Muscle layer of colon (tissue), 2 donors: Measurements from ENCODE around the gene FOXL2.
"Not testable (repeated sequence)": the region's sequence is repeated elsewhere in the genome, so short reads cannot be mapped to it uniquely, and the experiment has no call there.

Source experiments
- H3K27ac ChIP-seq: one replicate; pipeline ENCODE4 v1.7.0; 2013; ENCODE audit warnings: low read depth, mild to moderate bottlenecking, low read length, moderate library complexity
- H3K27me3 ChIP-seq, 2 donors: one replicate each; pipeline ENCODE4 v1.7.0; 2013; ENCODE audit warnings: low read length in 2 of 2, mild to moderate bottlenecking in 2 of 2; ENCODE audit not compliant: insufficient read depth in 2 of 2, control insufficient read depth in 1 of 2
- H3K36me3 ChIP-seq: one replicate; pipeline ENCODE4 v1.7.0; 2013; ENCODE audit warnings: mild to moderate bottlenecking, low read length; ENCODE audit not compliant: insufficient read depth
- H3K4me1 ChIP-seq: one replicate; pipeline ENCODE4 v1.7.0; 2013; ENCODE audit warnings: mild to moderate bottlenecking, low read length; ENCODE audit not compliant: insufficient read depth
- H3K4me3 ChIP-seq, 2 donors: one replicate each; pipeline ENCODE4 v1.7.0; 2013; ENCODE audit warnings: low read length in 2 of 2, low read depth in 1 of 2, mild to moderate bottlenecking in 1 of 2, moderate library complexity in 1 of 2
- H3K9ac ChIP-seq: one replicate; pipeline ENCODE4 v1.7.0; 2013; ENCODE audit warnings: low read length
- H3K9me3 ChIP-seq: one replicate; pipeline ENCODE4 v1.7.0; 2013; ENCODE audit warnings: mild to moderate bottlenecking, low read length
- donor health status: abdominal sarcoma.
- donor health status: Adenocarcinoma of cecum.

FOXL2 gene

DNA sequence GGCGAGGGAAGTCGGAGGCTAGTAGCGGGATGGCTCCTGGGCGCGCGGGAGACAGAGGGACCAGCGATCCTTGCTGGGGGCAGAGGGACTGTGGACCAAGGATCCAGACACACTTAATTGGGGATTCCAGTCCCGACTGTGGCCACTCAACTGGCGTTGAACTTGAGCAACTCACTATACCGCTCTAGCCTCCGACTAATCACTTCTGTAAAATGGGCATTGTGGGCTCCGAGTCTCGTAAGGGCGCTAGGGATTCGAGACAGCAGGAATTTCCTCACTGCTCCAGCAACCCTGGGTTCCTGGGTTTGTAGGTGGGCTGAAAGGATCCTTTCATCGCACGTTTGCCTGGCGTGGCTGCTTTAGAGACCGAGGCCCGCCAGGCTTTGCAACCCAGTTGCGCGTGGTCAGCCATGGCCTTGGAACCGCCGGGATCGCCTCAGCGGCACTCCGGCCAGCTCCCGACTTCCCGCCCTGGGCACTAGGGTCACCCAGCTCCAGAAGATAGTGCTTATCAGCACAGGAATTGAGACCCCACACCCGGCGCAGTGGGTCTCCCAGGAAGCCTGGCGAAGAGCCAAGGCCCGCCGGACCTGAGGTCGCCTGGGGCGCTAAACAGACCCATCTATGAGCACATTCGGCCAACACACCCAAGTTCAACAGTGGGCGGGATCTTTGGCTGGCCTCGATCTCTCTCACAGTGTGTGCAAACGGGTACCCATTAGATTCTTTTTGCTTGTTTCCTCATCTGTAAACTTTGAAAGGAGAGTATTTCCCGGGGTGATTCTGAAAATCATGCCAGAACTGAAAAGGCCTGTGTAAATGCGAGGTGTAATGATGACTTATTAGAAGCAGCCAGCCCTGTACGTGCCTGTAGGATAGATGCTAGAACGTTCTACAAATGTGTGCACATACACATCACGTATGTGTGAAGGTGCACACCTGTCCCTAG, 9.9 kb downstream of the FOXL2 start:
- no peaks in the 10 kb centered on the region for H3K9me3 ChIP-seq
- peak overlapping the region; percentile 17 to 47 for H3K4me3 ChIP-seq
- H3K36me3 ChIP-seq: no peaks in the 10 kb centered on the region
- H3K9ac ChIP-seq: no peak overlapping the region
- H3K27me3 ChIP-seq: peaks cover 56 to 66% of the 10 kb centered on the region in 2 donors
- H3K4me1 ChIP-seq: peaks cover 28% of the 10 kb centered on the region
- H3K27ac ChIP-seq: no peak overlapping the region

DNA sequence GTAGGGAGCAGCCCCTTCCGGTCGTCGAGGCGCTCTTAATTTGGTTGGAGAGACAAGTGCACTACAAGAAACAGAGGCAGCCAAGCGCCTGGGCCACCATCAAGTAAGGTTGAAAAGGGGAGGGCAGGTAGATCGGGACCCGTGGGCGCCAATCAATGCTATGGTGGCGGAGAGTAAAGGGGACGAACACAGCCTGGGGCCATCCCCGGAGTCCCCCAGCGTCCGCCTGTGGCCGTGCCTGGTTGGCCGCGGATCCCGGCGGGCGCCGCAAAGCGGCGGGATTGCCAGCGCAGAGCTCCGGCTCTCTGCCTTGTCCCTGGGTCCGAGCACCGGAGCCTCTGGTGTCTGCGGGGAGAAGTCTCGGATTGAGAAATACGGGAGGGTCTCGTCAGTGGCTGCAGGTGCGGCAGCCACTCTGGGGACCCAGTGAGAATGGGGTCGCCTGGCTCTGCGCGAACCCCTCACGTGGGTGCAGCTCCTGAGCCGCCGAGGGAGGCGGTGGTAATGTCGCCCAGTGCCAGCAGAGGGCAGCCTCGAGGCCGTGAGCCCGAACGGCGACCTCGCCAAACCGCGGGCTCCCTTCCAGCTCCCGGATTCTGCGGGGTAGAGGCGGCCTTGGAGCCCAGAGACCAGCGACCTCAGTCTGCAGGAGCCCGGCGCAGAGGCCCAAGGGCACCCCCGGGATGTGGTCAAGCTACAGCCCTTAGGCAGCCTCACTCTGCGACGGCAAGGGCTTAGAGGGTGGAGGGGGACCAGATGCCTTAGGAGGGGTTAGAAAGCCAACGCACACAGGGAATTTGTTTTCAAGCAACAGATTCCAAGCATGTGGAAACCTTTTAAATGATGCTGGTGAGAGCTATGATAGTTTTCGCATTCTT, 10.8 kb downstream of the FOXL2 start:
- peaks cover 28% of the 10 kb centered on the region for H3K4me1 ChIP-seq
- no peaks in the 10 kb centered on the region for H3K9me3 ChIP-seq
- H3K27me3 ChIP-seq: peaks cover 47 to 56% of the 10 kb centered on the region in 2 donors
- no peak overlapping the region for H3K27ac ChIP-seq
- H3K9ac ChIP-seq: no peak overlapping the region
- peak overlapping the region; percentile 17 to 33 for H3K4me3 ChIP-seq
- H3K36me3 ChIP-seq: no peaks in the 10 kb centered on the region

DNA sequence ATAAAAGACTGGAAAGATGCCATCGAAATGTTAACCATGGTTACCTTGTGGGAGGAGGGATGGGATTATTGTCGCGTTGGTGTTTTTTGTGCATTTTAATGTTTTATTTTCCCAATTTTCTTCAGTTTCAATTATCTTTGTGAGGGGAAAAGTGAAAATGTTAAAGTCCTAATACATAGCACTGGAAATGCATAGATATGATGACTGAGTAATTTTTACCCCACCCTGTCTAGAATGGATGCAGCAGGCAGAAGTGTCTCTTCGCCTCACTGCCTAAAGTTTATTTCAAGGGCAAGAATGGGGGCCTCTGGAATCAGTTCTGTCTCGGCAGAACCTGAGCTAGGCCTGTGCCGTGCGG, 11.5 kb downstream of the FOXL2 start:
- Histone ChIP-seq H3K27me3 (peaks cover 41 to 50% of the 10 kb centered on the region in 2 donors), H3K9ac (no peak overlapping the region), H3K27ac (no peak overlapping the region), H3K36me3 (no peaks in the 10 kb centered on the region), H3K4me3 (no peak overlapping the region), H3K9me3 (no peaks in the 10 kb centered on the region), H3K4me1 (peaks cover 28% of the 10 kb centered on the region)

DNA sequence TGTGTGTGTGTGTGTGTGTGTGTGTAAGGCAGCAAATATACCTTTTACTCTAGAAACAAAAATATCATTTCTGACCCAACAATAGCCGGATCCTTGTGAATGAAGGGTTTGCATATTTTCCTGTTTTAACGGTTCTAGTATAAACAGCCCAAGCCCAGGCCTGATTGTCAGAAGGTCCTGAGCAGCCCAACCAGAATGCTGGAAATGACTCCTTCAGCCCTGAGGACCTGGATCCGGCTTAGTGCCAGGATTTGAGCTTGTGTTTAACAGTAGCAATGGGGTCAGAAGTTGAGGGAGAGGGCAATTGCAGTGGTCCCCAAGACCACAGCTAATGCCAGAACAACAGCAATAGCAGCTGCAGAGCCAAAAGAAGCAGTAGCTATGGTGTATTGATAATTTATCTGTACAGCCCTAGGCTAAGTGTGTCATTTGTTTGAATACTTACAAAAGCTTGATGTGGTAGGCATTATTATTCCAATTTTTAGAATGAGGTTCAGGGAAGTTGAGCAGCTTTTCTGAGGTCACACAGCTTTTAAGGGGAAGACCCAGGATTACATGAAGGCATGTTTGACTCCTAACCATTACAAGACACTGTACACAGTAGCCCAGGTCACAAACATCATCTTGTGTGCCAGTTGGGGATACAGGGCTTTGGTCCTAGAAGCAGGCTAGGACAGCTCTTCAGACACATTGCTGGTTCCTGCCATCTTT, 12.8 kb downstream of the FOXL2 start:
- no peaks in the 10 kb centered on the region for H3K9me3 ChIP-seq
- H3K4me3 ChIP-seq: no peak overlapping the region
- H3K27me3 ChIP-seq: peaks cover 27 to 37% of the 10 kb centered on the region in 2 donors
- no peak overlapping the region for H3K9ac ChIP-seq
- no peaks in the 10 kb centered on the region for H3K36me3 ChIP-seq
- no peak overlapping the region for H3K27ac ChIP-seq
- H3K4me1 ChIP-seq: peaks cover 26% of the 10 kb centered on the region

DNA sequence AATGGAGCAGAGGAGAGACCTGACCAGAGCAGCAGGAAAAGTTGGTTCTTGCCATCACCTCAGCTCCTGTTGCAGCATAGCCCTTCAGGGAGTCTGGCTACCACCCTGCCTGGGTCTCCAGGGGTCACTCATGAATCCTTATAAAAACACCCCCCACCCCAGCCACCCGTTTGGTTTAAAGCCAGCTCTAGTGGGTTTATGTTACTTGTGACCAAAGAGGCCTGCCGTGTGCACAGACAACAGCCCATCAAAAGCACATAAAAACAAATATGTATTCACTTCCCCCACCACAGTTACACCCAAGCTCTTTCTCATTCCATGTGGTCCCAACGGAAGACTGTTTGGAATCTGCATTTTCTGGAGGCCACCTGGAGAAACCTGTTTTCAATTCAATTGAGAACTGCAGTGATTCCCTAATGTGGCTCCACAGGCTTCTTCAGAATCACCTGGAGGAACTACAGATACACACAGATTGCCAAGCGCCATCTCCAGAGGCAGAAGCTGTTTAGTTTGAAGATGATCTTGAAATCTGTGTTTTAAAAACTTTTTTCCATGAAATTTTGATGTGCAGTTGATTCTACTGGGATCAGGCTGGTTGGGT, 13.8 kb downstream of the FOXL2 start:
- Histone ChIP-seq H3K36me3 (no peaks in the 10 kb centered on the region), H3K27me3 (peaks cover 18 to 27% of the 10 kb centered on the region in 2 donors), H3K9ac (no peak overlapping the region), H3K27ac (no peak overlapping the region), H3K4me3 (no peak overlapping the region), H3K9me3 (no peaks in the 10 kb centered on the region), H3K4me1 (peaks cover 17% of the 10 kb centered on the region)

DNA sequence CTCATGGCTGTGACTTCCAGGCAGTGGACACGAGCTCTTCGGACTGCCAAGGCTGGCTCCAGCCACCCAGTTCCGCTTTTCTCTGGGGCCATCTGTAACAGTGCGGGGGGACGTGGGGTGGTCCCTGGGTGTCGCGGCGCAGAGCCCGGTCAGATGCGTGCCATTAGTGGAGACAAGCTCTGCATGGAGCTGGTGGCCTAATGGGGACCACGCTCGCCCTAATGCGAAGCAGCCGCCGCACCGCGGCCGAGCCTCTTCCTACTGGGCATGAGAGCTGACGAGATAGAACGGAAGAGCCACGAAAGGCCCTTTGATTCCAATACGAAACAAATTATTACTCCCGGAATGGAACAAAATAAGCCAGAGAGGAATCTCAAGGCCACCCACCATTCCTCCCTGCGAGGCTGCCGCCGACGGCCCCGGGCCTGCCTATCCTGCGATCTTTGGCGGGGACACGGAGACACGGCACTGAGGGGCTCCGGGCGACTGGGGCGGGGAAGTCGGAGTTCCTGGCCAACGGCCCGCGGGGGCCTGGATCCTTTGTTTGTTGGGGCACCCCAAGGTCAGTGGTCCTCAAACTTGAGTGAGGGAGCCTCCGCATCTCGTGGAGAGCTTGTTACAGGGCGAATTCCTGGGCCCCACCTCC, 18.1 kb downstream of the FOXL2 start:
- H3K36me3 ChIP-seq: no peaks in the 10 kb centered on the region

DNA sequence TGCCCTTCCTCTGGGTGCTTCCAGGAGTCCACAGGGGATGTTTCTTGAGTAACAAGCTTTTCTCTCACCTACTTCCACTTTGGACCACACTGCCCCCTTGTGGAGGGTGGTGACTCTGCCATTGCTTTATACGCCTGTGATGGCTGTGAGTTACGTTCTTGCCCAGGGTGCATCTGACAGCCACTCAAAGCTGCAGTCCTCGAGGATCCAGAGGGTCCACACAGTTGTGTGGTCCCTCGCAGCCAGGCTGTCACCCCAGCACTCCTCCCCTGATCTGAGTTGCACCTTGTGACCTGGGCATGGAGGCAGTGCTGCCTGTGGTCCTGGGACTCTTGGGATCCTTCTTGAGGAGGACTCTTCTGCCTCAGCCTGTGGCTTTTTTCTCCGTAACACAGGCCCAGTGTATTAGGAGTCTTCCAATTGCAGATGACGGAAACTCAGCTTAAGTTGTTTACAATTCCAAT, 23.4 kb downstream of the FOXL2 start:
- Histone ChIP-seq H3K27ac (no peak overlapping the region), H3K4me1 (no peaks in the 10 kb centered on the region), H3K4me3 (no peak overlapping the region), H3K36me3 (no peaks in the 10 kb centered on the region), H3K9me3 (no peaks in the 10 kb centered on the region), H3K27me3 (peaks cover 0 to 6% of the 10 kb centered on the region in 2 donors), H3K9ac (no peak overlapping the region)

More for the DNA sequence above, 18.1 kb downstream of the FOXL2 start:
- H3K4me3 ChIP-seq: no peak overlapping the region
- peaks cover 0 to 3% of the 10 kb centered on the region in 2 donors for H3K27me3 ChIP-seq
- H3K9ac ChIP-seq: no peak overlapping the region
- H3K4me1 ChIP-seq: no peaks in the 10 kb centered on the region
- no peaks in the 10 kb centered on the region for H3K9me3 ChIP-seq
- H3K27ac ChIP-seq: no peak overlapping the region

DNA sequence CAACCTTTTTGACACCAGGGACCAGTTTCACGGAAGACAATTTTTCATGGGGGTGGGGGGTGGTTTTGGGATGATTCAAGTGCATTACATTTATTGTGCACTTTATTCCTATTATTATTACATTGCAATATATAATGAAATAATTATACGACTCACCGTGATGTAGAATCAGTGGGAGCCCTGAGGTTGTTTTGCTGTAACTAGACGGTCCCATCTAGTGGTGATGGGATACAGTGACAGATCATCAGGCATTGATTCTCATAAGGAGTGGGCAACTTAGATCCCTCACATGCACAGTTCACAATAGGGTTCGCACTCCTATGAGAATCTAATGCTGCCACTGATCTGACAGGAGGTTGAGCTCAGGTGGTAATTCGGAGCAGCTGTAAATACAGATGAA, 24.5 kb downstream of the FOXL2 start:
- H3K9me3 ChIP-seq, H3K9ac ChIP-seq, H3K4me3 ChIP-seq, H3K36me3 ChIP-seq, H3K4me1 ChIP-seq, H3K27ac ChIP-seq, H3K27me3 ChIP-seq: not testable (repeated sequence)

DNA sequence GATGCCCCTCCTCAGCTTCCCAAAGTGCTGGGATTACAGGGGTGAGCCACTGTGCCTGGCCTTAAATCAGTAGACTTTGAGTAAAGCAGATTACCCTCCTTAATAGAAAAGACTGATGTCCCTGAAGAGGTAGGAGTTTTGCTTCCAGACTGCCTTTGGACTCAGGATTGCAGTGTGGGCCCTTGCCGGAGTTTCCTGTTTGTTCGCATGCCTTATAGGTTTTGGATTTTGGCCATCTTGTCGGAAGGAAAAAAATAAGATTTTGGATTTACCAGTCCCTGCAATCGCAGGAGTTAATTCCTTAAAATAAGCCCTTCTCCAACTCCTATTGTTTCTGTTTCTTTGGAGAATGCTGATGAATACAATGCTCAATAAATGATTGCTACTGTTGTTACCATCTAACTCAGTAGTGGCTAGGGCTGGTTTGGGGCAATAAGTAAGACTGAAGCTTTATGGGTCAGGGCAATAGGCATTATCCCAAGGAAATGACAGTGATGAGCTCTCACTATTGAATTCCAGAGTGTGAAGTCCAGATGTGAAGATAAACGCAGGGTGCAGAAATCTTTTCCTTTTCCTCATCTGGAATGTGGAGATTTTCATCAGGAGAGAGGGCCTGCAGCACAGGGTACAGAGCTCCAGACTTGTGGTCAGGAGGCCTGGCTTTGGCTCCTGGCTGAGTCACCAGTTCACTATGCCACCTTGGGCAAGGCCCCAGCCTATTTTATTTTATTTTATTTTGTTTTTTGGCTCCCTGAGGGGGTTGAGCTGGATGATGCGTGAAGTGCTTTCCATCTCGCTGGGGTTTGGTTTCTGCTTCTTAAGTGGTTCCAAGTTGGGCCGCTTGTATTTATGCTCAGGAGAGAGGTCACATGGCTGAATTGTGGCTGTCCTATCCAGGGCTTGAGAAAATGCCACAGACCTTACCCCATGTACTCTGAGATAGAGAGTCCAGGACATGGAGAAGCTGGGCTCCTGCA, 25.3 kb downstream of the FOXL2 start:
- Histone ChIP-seq H3K27me3 (peaks cover 0 to 6% of the 10 kb centered on the region in 2 donors), H3K9me3 (no peaks in the 10 kb centered on the region), H3K36me3 (no peaks in the 10 kb centered on the region), H3K4me1 (no peaks in the 10 kb centered on the region), H3K4me3 (no peak overlapping the region), H3K9ac (no peak overlapping the region), H3K27ac (no peak overlapping the region)

DNA sequence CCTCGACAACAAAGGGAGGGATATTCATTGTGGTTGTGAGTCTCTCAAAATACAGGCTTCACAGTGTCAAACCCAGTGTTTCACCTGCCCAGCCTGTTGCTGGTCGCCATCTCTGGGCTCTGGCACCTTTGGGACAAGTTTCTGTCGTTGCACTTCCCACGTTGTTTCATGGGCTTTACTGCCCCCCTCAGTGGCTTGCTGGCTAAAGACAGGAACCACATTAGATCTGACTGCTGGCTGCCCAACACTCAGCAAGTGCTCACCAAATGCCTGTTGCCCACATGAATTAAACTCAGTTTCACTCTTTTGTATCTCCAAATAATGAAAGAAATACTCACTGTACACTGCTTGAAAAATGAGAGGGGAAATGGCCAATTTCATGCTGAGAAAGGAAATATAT, 27.6 kb downstream of the FOXL2 start:
- H3K9ac ChIP-seq: no peak overlapping the region
- H3K9me3 ChIP-seq: no peaks in the 10 kb centered on the region
- H3K27ac ChIP-seq: no peak overlapping the region
- peaks cover 5% of the 10 kb centered on the region for H3K4me1 ChIP-seq
- H3K27me3 ChIP-seq: peaks cover 0 to 6% of the 10 kb centered on the region in 2 donors
- no peaks in the 10 kb centered on the region for H3K36me3 ChIP-seq
- no peak overlapping the region for H3K4me3 ChIP-seq
